ENCODE measurements around the gene SH2D6.

Gene SH2D6

GRCh38 chr2:85444629-85445172 is 26.2 kb downstream of the SH2D6 start:
- DNase-seq = no peak

GRCh38 chr2:85445316-85446295 is 27.1 kb downstream of the SH2D6 start:
- peak in 1 of 3 experiments; percentile 1 for DNase-seq

GRCh38 chr2:85446296-85447221 is 28.0 kb downstream of the SH2D6 start:
- no peak for DNase-seq

- DNase-seq = no peak
Observed at GRCh38 chr2:85447222-85447585, 28.7 kb downstream of the SH2D6 start.

GRCh38 chr2:85448461-85449213 is 30.1 kb downstream of the SH2D6 start:
- no peak for DNase-seq

GRCh38 chr2:85449214-85449588 is 30.7 kb downstream of the SH2D6 start:
- DNase-seq = no peak

GRCh38 chr2:85452237-85452636 is 33.7 kb downstream of the SH2D6 start:
- DNase-seq = no peak

- no peak for DNase-seq
Observed at GRCh38 chr2:85453571-85453970, 35.1 kb downstream of the SH2D6 start.

- no peak for DNase-seq
Observed at GRCh38 chr2:85455552-85456090, 37.1 kb downstream of the SH2D6 start.

- DNase-seq = no peak
Observed at GRCh38 chr2:85457043-85457442, 38.5 kb downstream of the SH2D6 start.

GRCh38 chr2:85457877-85458316 is 39.4 kb downstream of the SH2D6 start:
- peak in 1 of 3 experiments; percentile 7 for DNase-seq

- no peak for DNase-seq
Observed at GRCh38 chr2:85458601-85459563, 40.4 kb downstream of the SH2D6 start.

- no peak for DNase-seq
Observed at GRCh38 chr2:85459771-85460170, 41.3 kb downstream of the SH2D6 start.

GRCh38 chr2:85462322-85462721 is 43.8 kb downstream of the SH2D6 start:
- DNase-seq = no peak

- no peak for DNase-seq
Observed at GRCh38 chr2:85468096-85468703, 49.7 kb downstream of the SH2D6 start.

GRCh38 chr2:85468704-85469349 is 50.3 kb downstream of the SH2D6 start:
- DNase-seq = peak in 2 of 3 experiments; percentile 2 to 6

GRCh38 chr2:85470850-85471800 is 52.6 kb downstream of the SH2D6 start:
- peak in 1 of 3 experiments; percentile 9 for DNase-seq

GRCh38 chr2:85472261-85472660 is 53.7 kb downstream of the SH2D6 start:
- no peak for DNase-seq

Measured in NCI-H1417 (cell line).